Measurements from ENCODE around the gene PLCB4. TPM values are rescaled to one million over a fixed set of nuclear protein-coding genes. Genes with fewer than 3 reads are reported as not detected.

PLCB4 gene
- total RNA-seq, 4 donors from 2014 or later = 4.4 to 11.5 (median 8.7) TPM

DNA sequence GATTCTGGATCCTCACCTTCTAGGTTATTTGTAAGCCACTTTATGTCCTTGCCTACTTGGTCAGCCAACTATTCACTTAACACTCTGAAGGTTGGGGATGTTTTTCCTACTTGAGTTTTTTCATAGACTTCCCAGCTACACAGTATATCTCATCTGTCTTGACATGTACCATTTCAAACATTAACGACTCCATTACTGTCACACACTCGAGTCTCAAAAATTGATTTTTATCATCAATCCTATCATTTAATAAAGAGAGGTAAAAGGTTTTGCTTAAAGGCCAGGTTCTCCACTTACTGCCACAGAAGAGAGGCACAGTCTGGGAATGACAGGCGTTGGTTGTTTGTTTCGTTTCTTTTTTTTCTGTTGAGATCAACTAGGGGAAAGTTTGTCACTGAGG is 407.3 kb downstream of the PLCB4 start:
- TF ChIP-seq CTCF (IDR thresholded peaks at IDR 0.05; ENCODE audit: low read depth) = no peak

GRCh38 chr20:9476637-9477036 is 407.8 kb downstream of the PLCB4 start:
- TF ChIP-seq CTCF (IDR thresholded peaks at IDR 0.05; ENCODE audit: low read depth) = no peak

- no peak for TF ChIP-seq CTCF (IDR thresholded peaks at IDR 0.05; ENCODE audit: low read depth)
Measured at GRCh38 chr20:9478771-9479170, 409.9 kb downstream of the PLCB4 start.

DNA sequence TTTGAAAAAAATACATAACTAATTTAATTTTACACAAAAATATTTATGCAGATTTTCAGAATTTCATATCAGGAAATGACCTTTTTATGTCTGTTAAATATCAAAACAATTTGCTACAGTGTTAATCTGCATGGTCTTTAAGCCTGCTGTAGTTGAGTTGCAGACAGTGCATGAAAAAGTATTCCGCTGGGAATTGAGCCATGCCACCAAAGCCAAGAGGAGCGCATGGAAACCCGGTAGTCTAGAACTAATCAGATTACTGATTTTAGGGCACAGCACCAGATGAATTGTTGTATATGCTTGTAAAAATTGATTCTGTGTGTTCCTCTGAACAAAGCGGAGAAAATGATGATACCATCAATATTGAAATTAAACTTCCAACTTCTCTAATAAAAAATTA is 411.2 kb downstream of the PLCB4 start:
- TF ChIP-seq CTCF (IDR thresholded peaks at IDR 0.05; ENCODE audit: low read depth) = no peak

- TF ChIP-seq CTCF (IDR thresholded peaks at IDR 0.05; ENCODE audit: low read depth) = no peak
Measured at GRCh38 chr20:9482180-9482579, 413.3 kb downstream of the PLCB4 start.

DNA sequence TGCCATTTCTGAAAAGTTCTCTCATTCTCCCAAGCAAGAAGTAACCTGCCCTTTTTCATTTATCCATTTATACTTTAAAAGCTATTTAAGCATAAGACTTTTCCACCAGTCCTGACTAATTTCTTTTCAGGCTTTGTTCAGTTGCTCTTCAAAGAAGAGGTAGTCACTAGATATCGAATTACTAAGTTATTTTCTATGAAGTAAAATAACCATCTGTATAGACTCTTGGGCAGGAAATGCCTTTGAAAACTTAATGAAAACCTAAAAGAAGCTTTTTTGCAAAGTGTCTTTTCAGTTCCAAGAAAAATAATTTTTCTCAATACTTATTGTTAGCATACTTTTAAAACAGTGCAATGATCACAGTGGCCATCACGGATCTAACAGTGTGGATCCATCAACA is 414.2 kb downstream of the PLCB4 start:
- TF ChIP-seq CTCF (IDR thresholded peaks at IDR 0.05; ENCODE audit: low read depth) = no peak

GRCh38 chr20:9485614-9486340 is 416.9 kb downstream of the PLCB4 start:
- TF ChIP-seq CTCF (IDR thresholded peaks at IDR 0.05; ENCODE audit: low read depth) = no peak
